Cardiac septum (tissue), 1 donor: ENCODE data around the gene RHOC. TPM values are rescaled to one million over a fixed set of nuclear protein-coding genes. Genes with fewer than 3 reads are reported as not detected.

Source experiments
- DNase-seq: peaks from one replicate; pipeline ENCODE4 v3.0.0-alpha.2; 2020; ENCODE audit warnings: low spot score
- intact Hi-C: fragments of 100-400 bp; cut with DNase I; formaldehyde crosslinking; loops from one replicate; pipeline ENCODE4 v1.14.0; 2022
- total RNA-seq: library from RNA; stranded (reverse); fragmentation: NEBNext Ultra II Directional; extraction: Animal tissue kit (Norgen Biotek cat#: 25700); gene quantifications from one replicate; pipeline ENCODE4 v1.2.1, GENCODE V29; 2021
- donor health status: DM: no; HTN: no; CAD: no.

Gene RHOC
- total RNA-seq, 1 donor from 2014 or later = 270 TPM

DNA sequence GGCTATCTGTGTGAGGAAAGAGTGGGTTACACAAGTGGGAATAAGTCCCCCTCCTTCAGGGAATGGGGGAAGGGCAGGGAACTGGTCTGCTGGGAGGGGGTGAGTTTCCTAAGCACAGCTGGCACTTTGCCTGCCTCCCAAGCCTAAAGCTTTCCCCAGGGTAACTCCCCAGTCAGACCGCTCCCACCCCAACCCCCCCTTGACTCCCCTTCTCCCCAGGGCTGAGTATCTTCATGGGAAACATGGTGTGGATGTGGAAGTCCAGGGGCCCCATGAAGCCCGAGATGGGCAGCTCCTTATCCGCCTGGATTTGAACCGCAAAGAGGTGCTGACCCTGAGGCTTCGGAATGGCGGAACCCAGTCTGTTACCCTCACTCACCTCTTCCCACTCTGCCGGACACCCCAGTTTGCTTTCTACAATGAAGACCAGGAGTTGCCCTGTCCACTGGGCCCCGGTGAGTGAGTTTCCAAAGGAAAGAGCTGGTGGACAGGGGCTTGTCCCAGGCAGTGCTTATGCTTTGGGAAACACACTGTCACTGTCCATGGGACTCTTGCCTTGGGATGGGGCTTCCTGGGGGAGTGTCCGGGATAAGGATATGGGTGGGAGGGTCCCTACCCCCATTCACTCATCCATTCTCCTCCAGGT is 17.6 kb downstream of the RHOC start:
- DNase-seq = no peak
- intact Hi-C loops = no loop called here

GRCh38 chr1:112688781-112689193 is 18.1 kb downstream of the RHOC start:
- intact Hi-C loops = no loop called here
- DNase-seq = no peak

DNA sequence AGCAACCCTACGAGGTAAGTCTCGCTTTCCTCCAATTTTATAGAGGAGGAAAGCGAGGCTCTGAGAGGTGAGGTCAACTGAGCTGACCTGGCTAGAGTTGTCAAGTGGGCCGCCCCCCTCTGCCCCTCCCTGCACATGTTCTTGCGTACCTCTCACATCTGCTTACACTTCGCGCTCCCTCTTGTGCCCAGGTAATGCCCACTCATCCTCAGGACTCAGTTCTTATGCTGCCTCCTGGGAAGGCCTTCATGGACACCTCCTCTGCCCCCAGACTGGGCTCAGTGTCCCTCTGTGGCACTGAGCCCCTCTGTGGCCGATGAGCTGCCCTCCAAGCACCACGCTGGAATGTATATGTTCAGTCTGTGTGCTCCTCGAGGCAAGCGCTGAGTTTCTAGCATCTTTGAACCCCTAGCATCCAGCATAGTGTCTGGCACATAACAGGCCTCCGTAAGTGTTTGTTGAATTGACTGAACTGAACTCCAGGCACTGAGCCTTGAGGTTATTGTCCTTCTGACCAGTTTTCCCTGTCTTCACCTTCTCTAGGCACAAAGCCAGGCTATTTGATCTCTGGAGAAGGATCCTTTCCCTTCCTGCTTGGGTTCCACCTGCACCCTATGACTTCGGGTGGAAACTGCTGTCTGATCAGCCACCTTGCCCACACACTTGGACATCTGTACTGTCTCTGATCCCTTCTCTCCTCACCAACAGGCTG is 19.0 kb downstream of the RHOC start:
- intact Hi-C loops = no loop called here

DNA sequence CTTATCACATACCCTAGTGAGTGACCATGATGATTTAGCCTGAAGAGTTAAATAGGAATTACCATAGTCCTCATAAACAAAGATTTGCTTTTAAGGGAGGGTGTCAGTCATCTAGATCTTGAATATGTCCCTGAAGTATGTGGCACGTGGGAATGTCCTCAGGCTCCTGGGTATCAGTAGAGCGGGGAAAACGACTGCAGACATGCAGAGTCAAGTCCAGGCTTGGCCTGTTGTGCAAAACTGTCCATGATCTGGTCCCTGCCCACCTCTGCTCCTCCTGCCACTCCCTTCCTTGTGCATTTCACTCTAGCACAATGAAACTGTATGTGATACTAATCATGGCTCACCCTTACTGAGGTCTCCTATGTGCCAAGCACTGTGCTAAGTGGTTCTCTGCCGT is 19.6 kb downstream of the RHOC start:
- intact Hi-C loops = no loop called here
- no peak for DNase-seq

More for the DNA sequence above, 19.0 kb downstream of the RHOC start:
- no peak for DNase-seq

- intact Hi-C loops = no loop called here
- DNase-seq = no peak
These were observed 20.1 kb downstream of the RHOC start for GRCh38 chr1:112686835-112687234.

GRCh38 chr1:112686417-112686816 is 20.5 kb downstream of the RHOC start:
- intact Hi-C loops = no loop called here
- no peak for DNase-seq

DNA sequence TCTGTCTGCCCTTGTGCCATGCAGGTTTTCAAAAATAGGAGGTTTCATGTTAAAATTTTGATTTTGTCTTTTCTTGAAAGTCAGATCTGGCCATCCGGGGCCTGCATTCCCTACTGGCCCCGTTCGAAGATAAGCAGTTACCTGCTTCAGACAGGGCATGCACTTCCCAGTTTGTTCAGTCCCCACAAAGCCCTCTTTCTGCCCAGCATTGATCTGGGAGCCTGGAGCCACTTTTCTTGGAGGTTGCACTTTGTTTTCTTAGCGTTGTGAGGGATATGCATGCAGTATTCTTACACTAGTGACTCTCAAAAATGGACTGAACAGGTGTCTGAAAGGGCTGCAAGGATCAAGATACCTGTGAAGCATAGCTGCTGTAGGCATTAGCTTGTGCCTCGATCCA is 21.0 kb downstream of the RHOC start:
- no peak for DNase-seq
- intact Hi-C loops = no loop called here

DNA sequence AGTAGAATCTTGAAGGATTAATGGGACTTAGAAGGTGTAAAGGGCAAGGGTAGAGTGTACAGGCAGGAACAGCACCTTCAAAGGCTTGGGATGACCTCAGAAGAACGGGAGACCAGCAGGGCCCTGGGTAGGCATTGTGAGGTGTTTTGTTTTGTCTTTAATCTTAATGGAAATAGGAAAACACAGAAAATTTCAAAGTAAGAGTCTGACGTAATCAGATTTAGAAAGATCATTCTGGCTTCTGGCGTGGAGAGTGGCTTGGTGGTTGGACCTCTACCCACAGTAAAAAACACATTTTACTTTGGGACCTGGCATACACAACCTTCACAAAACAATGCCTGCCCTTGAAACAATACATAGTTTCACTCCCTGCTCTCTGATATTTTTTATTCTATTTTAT is 28.3 kb downstream of the RHOC start:
- no peak for DNase-seq
- intact Hi-C loops = loop anchor here (5.0 to 10.0 kb wide), 2 partner anchors 61 to 284 kb away; partner anchors contain the start of genes CAPZA1, CTTNBP2NL and ST7L

DNA sequence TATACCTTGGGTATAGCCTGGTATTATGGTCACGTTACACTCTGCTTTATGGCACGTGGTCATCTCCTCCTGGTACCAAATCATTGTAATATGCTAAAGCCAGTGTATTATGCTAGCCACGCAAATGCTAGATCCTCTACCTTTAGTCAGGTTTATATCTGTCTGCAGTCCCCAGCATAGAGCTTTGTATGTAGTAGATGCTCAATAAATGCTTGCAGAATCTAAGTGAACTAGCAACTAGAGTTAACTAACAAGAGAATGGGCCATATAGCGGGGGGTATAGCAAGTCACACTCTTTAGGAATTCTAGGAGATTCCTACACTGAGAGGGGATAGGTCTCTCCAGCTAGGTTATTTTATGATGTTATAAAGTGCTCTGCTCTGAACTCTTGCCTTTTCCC is 29.4 kb downstream of the RHOC start:
- intact Hi-C loops = loop anchor here (5.0 to 10.0 kb wide), 2 partner anchors 60 to 283 kb away; partner anchors contain the start of genes CAPZA1, CTTNBP2NL and ST7L
- DNase-seq = no peak

GRCh38 chr1:112676543-112676942 is 30.4 kb downstream of the RHOC start:
- intact Hi-C loops = loop anchor here (5.0 to 10.0 kb wide), 2 partner anchors 59 to 282 kb away; partner anchors contain the start of genes CAPZA1, CTTNBP2NL and ST7L

DNA sequence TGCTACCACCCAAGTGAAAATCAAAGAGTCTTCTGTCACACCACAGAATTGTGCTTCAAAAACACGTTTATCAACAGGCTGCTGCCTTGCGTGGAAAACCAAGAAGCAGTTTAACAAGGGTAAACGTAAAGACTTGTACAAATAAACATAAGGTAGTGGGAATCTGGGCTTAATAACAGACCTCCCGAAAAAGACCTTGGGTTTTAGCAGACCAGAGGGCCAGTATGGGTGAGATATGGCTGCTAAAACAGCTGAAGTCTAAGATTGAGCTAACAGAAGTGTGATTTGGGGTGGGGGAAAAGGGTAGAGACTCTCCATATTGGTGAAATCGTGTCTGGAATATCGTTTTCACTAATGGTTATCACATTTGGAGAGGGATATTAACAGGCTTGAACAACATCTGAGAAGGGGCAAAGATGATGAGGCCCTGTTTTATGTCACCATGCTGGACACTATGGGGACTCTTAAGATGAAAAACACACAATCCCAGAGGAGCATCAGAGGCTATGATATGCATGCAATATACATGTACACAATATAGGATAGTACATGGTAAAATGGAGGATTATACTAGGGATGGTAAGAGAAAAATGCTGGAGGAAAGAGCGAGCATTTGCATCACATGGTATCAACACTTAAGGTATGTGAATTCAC is 31.1 kb downstream of the RHOC start:
- intact Hi-C loops = loop anchor here (2.0 to 10.0 kb wide), 4 partner anchors 31 to 281 kb away; partner anchors contain the start of genes CAPZA1, CTTNBP2NL, RHOC and ST7L
- DNase-seq = no peak

More at GRCh38 chr1:112676543-112676942, 30.4 kb downstream of the RHOC start:
- no peak for DNase-seq

DNA sequence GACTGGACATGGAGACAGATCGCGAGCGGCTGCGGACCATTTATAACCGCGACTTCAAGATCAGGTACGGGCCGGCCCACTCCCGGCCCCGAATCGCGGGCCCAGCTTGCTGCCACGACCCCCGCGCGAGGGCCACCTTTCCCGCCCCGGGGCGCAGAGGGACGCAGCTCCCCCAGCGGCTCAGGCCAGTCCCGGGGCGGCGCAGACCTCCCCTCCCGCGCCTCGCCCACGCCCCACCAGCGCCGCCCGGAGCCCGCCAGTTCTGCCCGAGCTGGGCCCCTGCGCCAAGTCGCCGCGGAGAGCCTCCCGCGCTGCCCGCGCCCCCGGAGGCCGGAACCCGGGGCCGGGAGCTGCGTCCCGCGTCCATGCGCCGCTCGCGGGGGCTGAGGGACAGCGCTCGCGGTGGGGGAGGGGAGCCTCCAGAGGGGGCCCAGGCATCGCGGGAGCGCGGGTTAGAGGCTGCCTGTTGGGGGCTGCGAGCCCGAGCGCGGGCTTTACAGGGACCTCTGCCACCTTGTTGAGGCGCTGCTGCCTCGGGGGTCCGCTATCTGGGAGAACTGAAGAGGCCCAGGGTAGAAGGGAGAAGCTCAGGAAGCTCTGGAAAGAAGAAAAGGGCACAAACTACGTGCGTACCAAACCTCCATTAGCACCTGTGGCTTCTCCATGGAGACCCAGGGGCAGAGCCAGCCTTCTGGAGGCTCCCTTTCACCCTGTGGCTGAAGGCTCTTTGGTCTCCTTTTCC is 31.8 kb downstream of the RHOC start:
- DNase-seq = no peak

GRCh38 chr1:112674440-112674985 is 32.4 kb downstream of the RHOC start, which contains the start of gene MOV10:
Gene MOV10 (plus strand): TSS chr1:112674659. CDS start chr1:112674913, 254 bp downstream.
- intact Hi-C loops = loop anchor here (2.0 to 10.0 kb wide), 3 partner anchors 32 to 280 kb away; partner anchors contain the start of genes CTTNBP2NL and RHOC
- DNase-seq = peak; percentile 87

More for the DNA sequence above, 31.8 kb downstream of the RHOC start:
- intact Hi-C loops = loop anchor here (2.0 to 10.0 kb wide), 4 partner anchors 32 to 280 kb away; partner anchors contain the start of genes CAPZA1, CTTNBP2NL, RHOC and ST7L

DNA sequence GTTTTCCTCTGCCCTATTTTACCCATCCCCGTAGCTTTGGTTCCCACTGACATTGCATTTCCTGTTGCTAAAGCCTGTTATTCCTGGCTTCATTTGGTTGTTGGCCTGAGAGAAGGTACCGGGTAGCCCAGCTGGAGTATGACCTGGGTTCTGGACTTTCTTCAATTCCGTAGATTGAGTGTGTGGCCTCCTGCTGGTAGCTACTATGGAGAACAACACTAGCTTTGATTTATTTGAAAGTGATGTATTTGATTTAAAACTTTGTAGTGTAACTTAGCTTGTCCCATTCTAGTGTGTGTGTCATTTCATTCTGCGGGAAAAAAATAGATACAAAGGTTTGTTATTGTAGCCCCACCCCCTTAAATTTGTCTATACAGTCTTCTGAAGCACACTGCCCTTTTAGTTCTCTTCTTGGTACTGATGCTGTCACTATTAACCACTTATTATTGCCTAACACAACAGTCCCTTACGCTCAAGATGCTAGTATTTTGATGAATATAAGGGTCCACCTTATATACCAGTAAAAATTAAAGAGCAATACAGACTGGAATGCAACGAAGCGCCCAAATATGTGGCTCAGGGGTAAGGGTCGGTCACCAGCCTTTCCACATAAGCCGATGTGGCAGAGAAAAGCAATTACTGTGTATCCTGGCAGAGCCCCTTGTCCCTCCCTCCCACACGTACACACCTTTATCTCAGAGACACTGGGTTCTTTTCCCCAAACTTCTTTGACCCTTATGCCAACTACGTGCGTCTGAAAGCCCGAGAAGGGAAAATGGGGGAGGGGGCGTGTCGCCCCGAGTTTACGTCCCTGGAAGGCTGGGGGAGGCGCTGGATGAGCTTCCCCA is 33.1 kb downstream of the RHOC start:
- no peak for DNase-seq
- intact Hi-C loops = loop anchor here (2.0 to 10.0 kb wide), 3 partner anchors 33 to 279 kb away; partner anchors contain the start of genes CTTNBP2NL and RHOC

DNA sequence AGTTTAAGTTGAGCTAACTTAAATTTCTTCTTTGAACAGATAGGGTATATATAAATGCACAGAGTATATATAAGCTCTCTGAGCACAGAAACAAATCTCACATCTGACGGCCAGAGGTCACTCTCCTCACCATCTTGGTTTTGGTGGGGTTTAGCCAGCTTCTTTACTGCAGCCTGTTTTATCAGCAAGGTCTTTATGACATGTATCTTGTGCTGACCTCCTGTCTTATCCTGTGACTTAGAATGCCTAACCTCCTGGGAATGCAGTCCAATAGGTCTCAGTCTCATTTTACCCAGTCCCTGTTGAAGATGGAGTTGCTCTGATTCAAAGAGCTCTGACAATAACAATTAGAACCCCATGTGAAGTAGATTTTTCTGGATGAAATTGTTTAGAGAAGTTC is 34.1 kb downstream of the RHOC start:
- no peak for DNase-seq
- intact Hi-C loops = loop anchor here (10.0 kb wide), 1 partner anchor 278 kb away; the partner anchor contains the start of gene CTTNBP2NL

DNA sequence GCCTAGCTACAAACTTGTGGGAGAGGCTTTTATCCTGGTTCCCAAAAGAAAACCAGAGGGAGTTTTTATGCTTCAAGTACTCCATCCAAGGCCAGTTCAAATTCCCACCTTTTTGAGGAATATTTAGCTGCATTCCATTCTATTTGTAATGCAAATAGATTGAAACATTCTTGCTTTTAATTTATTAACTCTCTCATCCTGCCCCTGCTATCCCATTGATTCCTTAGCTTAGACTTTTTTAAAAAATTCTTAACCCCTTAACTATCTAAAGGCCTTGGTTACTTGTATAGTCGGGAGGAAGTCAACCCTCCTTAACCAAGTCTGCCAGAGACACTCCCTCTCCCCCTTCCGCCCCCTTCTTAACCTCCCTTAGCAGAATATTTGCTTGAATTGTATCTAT is 34.9 kb downstream of the RHOC start:
- intact Hi-C loops = loop anchor here (10.0 kb wide), 1 partner anchor 277 kb away; the partner anchor contains the start of gene CTTNBP2NL
- no peak for DNase-seq

DNA sequence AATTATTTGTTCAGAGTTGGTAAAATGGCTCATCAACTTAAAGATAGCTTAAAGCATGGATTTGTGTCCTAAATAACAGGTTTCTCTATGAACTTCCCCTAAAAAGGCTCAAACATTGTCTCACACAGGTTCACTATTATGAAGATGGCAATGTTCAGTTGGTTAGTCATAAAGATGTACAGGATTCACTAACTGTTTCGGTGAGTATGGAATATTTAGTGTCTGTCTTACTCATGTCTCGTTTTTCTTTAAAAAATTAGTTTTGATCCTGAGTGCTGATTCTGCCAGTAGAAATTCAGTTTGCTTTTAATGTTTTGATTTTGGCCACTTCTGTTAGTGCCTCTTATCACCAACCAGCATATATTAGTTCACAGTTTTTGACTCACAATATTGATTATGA is 40.0 kb downstream of the RHOC start:
- intact Hi-C loops = no loop called here
- DNase-seq = no peak

DNA sequence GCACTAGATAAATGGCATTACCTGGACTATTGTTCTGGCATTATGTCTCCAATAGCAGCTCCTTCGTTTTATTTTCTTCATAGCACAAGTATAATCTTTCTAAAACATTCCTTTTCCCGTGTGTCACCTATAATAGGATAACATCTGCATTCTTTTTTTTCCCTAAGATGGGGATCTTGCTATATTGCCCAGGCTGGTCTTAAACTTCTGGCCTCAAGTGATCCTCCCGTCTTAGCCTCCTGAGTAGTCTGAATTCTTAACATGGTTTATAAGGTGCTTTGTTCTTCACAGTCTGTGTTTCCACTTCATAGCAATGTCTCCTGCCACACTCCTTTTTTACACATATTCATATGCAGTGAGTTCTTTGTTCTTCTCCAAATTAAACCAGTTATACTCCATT is 41.1 kb downstream of the RHOC start:
- DNase-seq = no peak
- intact Hi-C loops = no loop called here
